BJ (cell line): ENCODE data around the gene STIM2. TPM values are rescaled to one million over a fixed set of nuclear protein-coding genes. Genes with fewer than 3 reads are reported as not detected.

Experiments used
- CTCF ChIA-PET: fragments of 350-600 bp; formaldehyde crosslinking; extraction: SDS; loops from one replicate; lab custom pipeline; 2021; ENCODE audit warnings: antibody characterized with exemption, inconsistent platforms; lab: Yijun Ruan, JAX
- POLR2A ChIA-PET: fragments of 300-600 bp; sonication (Branson Sonifier 250); formaldehyde crosslinking; extraction: SDS; loops from one replicate; lab custom pipeline; 2021; ENCODE audit warnings: antibody characterized with exemption; lab: Charles Lee
- DNase-seq: peaks from one replicate; pipeline ENCODE4 v3.0.0-alpha.2; 2011; ENCODE audit warnings: low read depth
- H3K27me3 ChIP-seq: 2 replicates; pipeline ENCODE4 v1.6.0; 2011; ENCODE audit warnings: low read length; ENCODE audit not compliant: control insufficient read depth, insufficient read depth
- H3K36me3 ChIP-seq: 2 replicates; pipeline ENCODE4 v1.5.1; 2011; ENCODE audit warnings: low read length; ENCODE audit not compliant: control insufficient read depth, insufficient read depth
- H3K4me3 ChIP-seq: 2 replicates; pipeline ENCODE4 v1.5.1; 2011; ENCODE audit warnings: low read depth, mild to moderate bottlenecking, control low read depth, low read length
- CTCF ChIP-seq: IDR thresholded peaks from 2 replicates; pipeline ENCODE4 v1.5.1; 2011; ENCODE audit warnings: low read depth, mild to moderate bottlenecking, control low read depth, inconsistent platforms, low read length, moderate library complexity; ENCODE audit not compliant: insufficient read depth
- polyA plus RNA-seq: library from polyadenylated mRNA; depleted of rRNA; stranded (reverse); fragments of >200 nt; gene quantifications from 2 replicates; pipeline ENCODE4 v1.2.3, GENCODE V29; 2011

STIM2 gene
- polyA plus RNA-seq, 1 experiment, result 17.8 TPM

- Histone ChIP-seq H3K27me3 (no peaks in the 10 kb centered on the region), H3K4me3 (no peak overlapping the region), H3K36me3 (no peaks in the 10 kb centered on the region)
- ChIA-PET POLR2A (interaction anchor here (0.6 kb wide), 1 partner anchor 19 kb away, joined by 4 read pairs; no protein-coding TSS in a partner anchor), CTCF (interaction anchor here (1.0 kb wide), 1 partner anchor 10 kb away, joined by 4 read pairs; no protein-coding TSS in a partner anchor)
- DNase-seq, result no peak
- TF ChIP-seq CTCF, result no peak
Measured at GRCh38 chr4:26992657-26993361, 132.2 kb downstream of the STIM2 start.

- Histone ChIP-seq H3K36me3 (no peaks in the 10 kb centered on the region), H3K27me3 (no peaks in the 10 kb centered on the region), H3K4me3 (no peak overlapping the region)
- CTCF ChIA-PET, result interaction anchor here (1.0 kb wide), 1 partner anchor 9 kb away, joined by 4 read pairs; no protein-coding TSS in a partner anchor
- POLR2A ChIA-PET, result interaction anchor here (0.6 kb wide), 1 partner anchor 18 kb away, joined by 4 read pairs; no protein-coding TSS in a partner anchor
- no peak for TF ChIP-seq CTCF
- no peak for DNase-seq
Measured at GRCh38 chr4:26993539-26993938, 132.9 kb downstream of the STIM2 start.

- ChIA-PET POLR2A (no interaction called here), CTCF (no interaction called here)
- Histone ChIP-seq H3K27me3 (no peaks in the 10 kb centered on the region), H3K36me3 (no peaks in the 10 kb centered on the region), H3K4me3 (no peak overlapping the region)
- TF ChIP-seq CTCF, result no peak
- DNase-seq, result no peak
Measured at GRCh38 chr4:26993967-26994366, 133.3 kb downstream of the STIM2 start.

- no peak for TF ChIP-seq CTCF
Measured at GRCh38 chr4:26995316-26995715, 134.7 kb downstream of the STIM2 start.

GRCh38 chr4:26996745-26997144, 136.1 kb downstream of the STIM2 start:
- CTCF ChIA-PET, result interaction anchor here (1.0 kb wide), 1 partner anchor 14 kb away, joined by 3 read pairs; no protein-coding TSS in a partner anchor
- DNase-seq, result no peak
- Histone ChIP-seq H3K4me3 (no peak overlapping the region), H3K36me3 (no peaks in the 10 kb centered on the region), H3K27me3 (no peaks in the 10 kb centered on the region)
- POLR2A ChIA-PET, result no interaction called here
- TF ChIP-seq CTCF, result no peak

More at GRCh38 chr4:26995316-26995715, 134.7 kb downstream of the STIM2 start:
- no peaks in the 10 kb centered on the region for H3K27me3 ChIP-seq
- CTCF ChIA-PET, result no interaction called here
- no peaks in the 10 kb centered on the region for H3K36me3 ChIP-seq
- no peak overlapping the region for H3K4me3 ChIP-seq
- DNase-seq, result no peak
- POLR2A ChIA-PET, result no interaction called here
